Upper lobe of left lung (tissue), 6 donors: ENCODE measurements around the gene TTYH3. TPM values are rescaled to one million over a fixed set of nuclear protein-coding genes. Genes with fewer than 3 reads are reported as not detected.

Experiments used
- ATAC-seq, 2 donors: fragments of 200-7000 bp; cut with Tn5 transposase; one replicate each; pipeline ENCODE4 v1.9.1; 2022; ENCODE audit warnings: mild to moderate bottlenecking in 2 of 2, moderate library complexity in 2 of 2; ENCODE audit not compliant: low FRiP score in 2 of 2
- DNase-seq, 2 donors: peaks; one replicate each; pipeline ENCODE4 v3.0.0-alpha.2; 2019 to 2020
- H3K27ac ChIP-seq, 4 donors: fragments of 200-600 bp; sonication (generic); one replicate each; pipeline ENCODE4 v1.5.1; 2016 to 2019
- H3K27me3 ChIP-seq, 4 donors: fragments of 200-600 bp; sonication (generic); one replicate each; pipeline ENCODE4 v1.5.1; 2017 to 2019
- H3K36me3 ChIP-seq, 4 donors: fragments of 200-600 bp; sonication (generic); one replicate each; pipeline ENCODE4 v1.5.1; 2016 to 2019
- H3K4me1 ChIP-seq, 4 donors: fragments of 200-600 bp; sonication (generic); one replicate each; pipeline ENCODE4 v1.5.1; 2018 to 2019
- H3K4me3 ChIP-seq, 4 donors: fragments of 200-600 bp; sonication (generic); one replicate each; pipeline ENCODE4 v1.5.1; 2017 to 2019; ENCODE audit warnings: mild to moderate bottlenecking in 2 of 4, moderate library complexity in 1 of 4
- H3K9me3 ChIP-seq, 4 donors: fragments of 200-600 bp; sonication (generic); one replicate each; pipeline ENCODE4 v1.5.1; 2018 to 2019
- EP300 ChIP-seq, 4 donors: sonication (generic); formaldehyde crosslinking; IDR thresholded peaks; one replicate each; pipeline ENCODE4 v1.5.1; 2017; ENCODE audit warnings: antibody characterized with exemption in 4 of 4, control low read depth in 2 of 4
- POLR2A ChIP-seq, 4 donors: fragments of 450-650 bp; IDR thresholded peaks; one replicate each; pipeline ENCODE4 v1.5.1; 2016 to 2017; ENCODE audit warnings: antibody characterized with exemption in 4 of 4, mild to moderate bottlenecking in 2 of 4
- POLR2AphosphoS5 ChIP-seq, 2 donors: sonication (generic); formaldehyde crosslinking; IDR thresholded peaks; one replicate each; pipeline ENCODE4 v1.5.1; 2017; ENCODE audit warnings: antibody characterized with exemption in 2 of 2
- WGBS, 2 donors: methylation state at CpG; one replicate each; pipeline ENCODE4 v1.1.5; 2017 to 2018; 5-methylcytosine and 5-hydroxymethylcytosine counted together
- total RNA-seq, 6 donors: library from RNA; depleted of rRNA in 4 of 6; stranded (reverse); fragments of >200 nt in 4 of 6; gene quantifications; one replicate each; pipeline versions ENCODE4 v1.1.0 to v1.2.1, GENCODE V29; 2016 to 2021
- TF ChIP-seq, protein P1 (sequence below), 6 experiments: fragments of 450-650 bp in 4 of 6; fragments of 200-600 bp in 2 of 6; sonication (generic) in 2 of 6; IDR thresholded peaks; one replicate each; pipeline ENCODE4 v1.5.1; 2016 to 2019; ENCODE audit warnings: antibody characterized with exemption in 6 of 6
- donor health status: DM: no; HTN: no; CAD: no; lungs with moderate emphysema.
- donor health status: DM: no; HTN: yes; CAD: no; lungs with severe emphysema.

TTYH3 gene
- total RNA-seq, 6 donors from 2014 or later, result 16.5 to 69.6 (median 58.1) TPM

DNA sequence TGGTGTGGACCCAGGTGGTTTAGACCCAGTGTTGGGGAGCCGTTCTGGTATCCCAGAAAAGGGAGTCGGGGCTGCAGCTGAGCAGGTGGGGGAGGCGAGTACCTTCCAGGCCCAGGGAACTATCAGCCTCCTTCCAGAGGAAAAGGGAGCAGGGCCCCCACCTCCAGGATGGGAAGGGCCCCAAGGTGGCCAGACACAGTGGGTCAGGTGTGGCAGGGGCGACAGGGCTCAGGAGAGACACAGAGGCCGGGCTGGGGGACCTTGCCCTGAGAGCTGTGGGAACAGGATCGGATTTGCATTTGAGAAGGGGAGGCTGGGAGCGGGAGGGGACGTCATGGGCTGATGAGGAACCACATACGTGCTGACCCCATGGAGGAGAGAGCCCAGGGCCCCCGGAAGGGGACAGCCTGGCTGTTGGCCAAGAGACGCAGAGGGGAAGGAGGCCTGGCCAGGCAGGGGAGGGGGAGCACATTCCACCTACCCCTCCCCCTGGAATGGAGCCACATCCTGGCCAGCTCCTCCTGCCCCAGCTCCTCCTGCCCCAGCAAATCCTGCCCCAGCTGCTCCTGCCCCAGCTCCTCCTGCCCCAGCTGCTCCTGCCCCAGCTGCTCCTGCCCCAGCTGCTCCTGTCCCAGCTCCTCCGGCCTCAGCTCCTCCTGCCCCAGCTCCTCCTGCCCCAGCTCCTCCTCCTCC is 9.7 kb upstream of the TTYH3 start:
- no peak for ATAC-seq
- H3K27ac ChIP-seq, result no peak overlapping the region
- no peaks in the 10 kb centered on the region for H3K36me3 ChIP-seq
- TF ChIP-seq EP300 (IDR thresholded peaks at IDR 0.05) (no peak), POLR2A (IDR thresholded peaks at IDR 0.05) (no peak), POLR2AphosphoS5 (IDR thresholded peaks at IDR 0.05) (no peak)
- TF ChIP-seq, protein P1, sequence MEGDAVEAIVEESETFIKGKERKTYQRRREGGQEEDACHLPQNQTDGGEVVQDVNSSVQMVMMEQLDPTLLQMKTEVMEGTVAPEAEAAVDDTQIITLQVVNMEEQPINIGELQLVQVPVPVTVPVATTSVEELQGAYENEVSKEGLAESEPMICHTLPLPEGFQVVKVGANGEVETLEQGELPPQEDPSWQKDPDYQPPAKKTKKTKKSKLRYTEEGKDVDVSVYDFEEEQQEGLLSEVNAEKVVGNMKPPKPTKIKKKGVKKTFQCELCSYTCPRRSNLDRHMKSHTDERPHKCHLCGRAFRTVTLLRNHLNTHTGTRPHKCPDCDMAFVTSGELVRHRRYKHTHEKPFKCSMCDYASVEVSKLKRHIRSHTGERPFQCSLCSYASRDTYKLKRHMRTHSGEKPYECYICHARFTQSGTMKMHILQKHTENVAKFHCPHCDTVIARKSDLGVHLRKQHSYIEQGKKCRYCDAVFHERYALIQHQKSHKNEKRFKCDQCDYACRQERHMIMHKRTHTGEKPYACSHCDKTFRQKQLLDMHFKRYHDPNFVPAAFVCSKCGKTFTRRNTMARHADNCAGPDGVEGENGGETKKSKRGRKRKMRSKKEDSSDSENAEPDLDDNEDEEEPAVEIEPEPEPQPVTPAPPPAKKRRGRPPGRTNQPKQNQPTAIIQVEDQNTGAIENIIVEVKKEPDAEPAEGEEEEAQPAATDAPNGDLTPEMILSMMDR (IDR thresholded peaks at IDR 0.05), result no peak
- no peak for DNase-seq
- peaks cover 26 to 43% (median 35%) of the 10 kb centered on the region in 4 donors for H3K4me1 ChIP-seq
- no peaks in the 10 kb centered on the region for H3K27me3 ChIP-seq
- no peak overlapping the region for H3K4me3 ChIP-seq
- no peaks in the 10 kb centered on the region for H3K9me3 ChIP-seq
- WGBS, 2 donors, result 46 to 52% methylated on average over 9 to 12 of the region's 12 CpGs

DNA sequence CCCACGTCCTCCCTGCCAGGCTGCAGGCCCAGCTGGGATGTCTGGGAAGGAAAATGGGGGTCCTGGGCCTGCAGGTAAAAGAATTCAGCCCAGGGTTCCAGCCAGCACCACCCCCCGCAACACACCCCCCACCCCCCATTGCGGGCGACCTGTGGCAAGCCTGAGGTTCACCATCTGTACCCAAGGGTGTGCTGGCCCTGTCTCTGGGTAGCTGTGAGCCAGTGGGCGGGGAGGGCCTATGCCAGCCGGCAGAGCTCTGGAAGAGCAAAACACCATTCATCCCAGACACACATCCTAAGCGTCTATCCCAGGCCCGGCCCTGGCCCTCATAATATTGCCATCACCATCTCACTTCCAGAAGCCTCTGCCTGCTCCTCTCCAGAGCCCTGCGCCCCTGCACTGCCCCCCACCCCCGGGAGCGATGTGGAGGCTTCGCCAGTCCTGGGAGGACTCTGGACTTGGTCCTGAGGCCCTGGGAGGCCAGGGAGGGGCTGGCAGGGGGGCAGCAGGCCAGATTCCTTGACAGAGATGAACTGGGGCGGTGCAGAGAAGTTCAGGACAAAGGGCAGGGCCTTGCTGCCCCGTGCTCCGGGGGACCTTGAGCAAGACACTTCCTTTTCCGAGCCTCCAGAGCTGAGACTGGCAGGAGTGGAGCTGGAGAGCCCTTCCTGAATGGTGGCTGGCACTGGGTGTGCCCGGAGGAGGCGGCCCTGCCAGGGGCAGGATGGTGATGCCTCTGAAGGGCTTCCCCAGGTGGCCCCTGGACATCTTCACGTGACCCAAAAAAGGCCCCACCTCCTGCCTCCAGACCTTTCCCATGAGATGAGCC is 8.7 kb upstream of the TTYH3 start:
- H3K36me3 ChIP-seq, result no peaks in the 10 kb centered on the region
- peak; percentile 55 to 71 for ATAC-seq

DNA sequence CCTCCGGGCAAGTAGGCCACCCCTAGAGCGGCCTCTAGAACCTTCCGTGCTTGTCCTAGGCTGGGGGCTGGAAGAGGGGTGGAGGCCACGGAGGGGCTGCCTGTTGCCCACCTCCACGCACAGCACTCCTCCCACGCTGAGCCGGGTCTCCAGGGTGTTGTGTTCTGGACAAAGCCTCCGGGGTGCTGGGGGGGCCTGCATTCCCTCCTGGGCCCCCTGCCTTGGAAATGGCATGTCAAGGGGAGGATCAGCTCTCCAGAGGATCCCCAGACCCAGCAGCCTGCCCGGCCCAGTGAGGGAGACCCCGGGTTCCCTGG is 8.1 kb upstream of the TTYH3 start:
- DNase-seq (no peak), ATAC-seq (peak in 1 of 2 donors; percentile 49)
- H3K9me3 ChIP-seq, result no peaks in the 10 kb centered on the region
- no peak overlapping the region for H3K27ac ChIP-seq
- no peak overlapping the region for H3K4me3 ChIP-seq
- H3K36me3 ChIP-seq, result no peaks in the 10 kb centered on the region
- peaks cover 26 to 42% (median 37%) of the 10 kb centered on the region in 4 donors for H3K4me1 ChIP-seq
- TF ChIP-seq POLR2AphosphoS5 (IDR thresholded peaks at IDR 0.05) (no peak), POLR2A (IDR thresholded peaks at IDR 0.05) (no peak), EP300 (IDR thresholded peaks at IDR 0.05) (no peak)
- TF ChIP-seq, protein P1 (IDR thresholded peaks at IDR 0.05), result no peak
- no peaks in the 10 kb centered on the region for H3K27me3 ChIP-seq
- 84 to 86% methylated on average over 3 to 10 of the region's 10 CpGs for WGBS, 2 donors

More for the DNA sequence above, 8.7 kb upstream of the TTYH3 start:
- peak; percentile 69 to 76 for DNase-seq
- H3K27ac ChIP-seq, result no peak overlapping the region
- TF ChIP-seq EP300 (IDR thresholded peaks at IDR 0.05) (no peak), POLR2AphosphoS5 (IDR thresholded peaks at IDR 0.05) (peak; percentile 36 to 48)
- TF ChIP-seq, protein P1 (IDR thresholded peaks at IDR 0.05), result no peak
- H3K27me3 ChIP-seq, result no peaks in the 10 kb centered on the region
- H3K4me1 ChIP-seq, result peaks cover 26 to 42% (median 37%) of the 10 kb centered on the region in 4 donors
- H3K4me3 ChIP-seq, result no peak overlapping the region
- H3K9me3 ChIP-seq, result no peaks in the 10 kb centered on the region
- WGBS, 2 donors, result 10 to 52% methylated on average over 3 to 15 of the region's 19 CpGs

DNA sequence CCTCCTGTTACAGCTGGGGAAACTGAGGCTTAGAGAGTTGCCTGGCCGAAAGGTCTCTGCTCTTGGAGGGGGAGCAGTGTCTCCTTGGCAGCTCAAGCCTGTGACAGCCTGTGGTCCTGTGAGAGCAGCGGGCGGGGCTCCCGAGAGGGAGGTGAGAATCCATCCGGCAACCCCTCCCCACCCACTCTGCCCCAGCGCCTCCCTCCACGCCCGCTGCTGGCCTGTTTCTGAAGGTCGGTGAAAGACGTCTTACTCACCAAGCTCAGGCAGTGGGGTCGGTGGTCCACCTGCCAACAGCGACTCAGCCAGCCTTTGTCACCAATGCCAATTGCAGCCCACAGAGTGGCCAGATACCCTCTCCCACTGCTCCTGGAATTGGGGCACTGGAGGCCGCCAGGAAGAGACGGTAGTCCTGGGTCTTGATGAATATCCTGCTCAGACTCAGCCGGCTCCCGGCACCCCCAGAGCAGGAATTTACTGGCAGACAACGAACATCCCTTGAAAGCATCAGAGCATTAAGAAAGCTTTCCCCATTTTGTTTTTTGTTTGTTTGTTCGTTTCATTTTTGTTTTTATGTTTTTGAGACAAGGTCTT is 7.4 kb upstream of the TTYH3 start:
- no peak for DNase-seq
- no peak overlapping the region for H3K27ac ChIP-seq
- H3K4me1 ChIP-seq, result peaks cover 26 to 42% (median 37%) of the 10 kb centered on the region in 4 donors

More for the DNA sequence above, 7.4 kb upstream of the TTYH3 start:
- 72 to 78% methylated on average over 6 to 18 of the region's 18 CpGs for WGBS, 2 donors
- Histone ChIP-seq H3K4me3 (no peak overlapping the region), H3K36me3 (no peaks in the 10 kb centered on the region), H3K27me3 (no peaks in the 10 kb centered on the region), H3K9me3 (no peaks in the 10 kb centered on the region)
- TF ChIP-seq POLR2A (IDR thresholded peaks at IDR 0.05), result no peak
- TF ChIP-seq EP300 (IDR thresholded peaks at IDR 0.05), result no peak
- TF ChIP-seq, protein P1 (IDR thresholded peaks at IDR 0.05), result no peak
- TF ChIP-seq POLR2AphosphoS5 (IDR thresholded peaks at IDR 0.05), result no peak
- ATAC-seq, result no peak
